Right lobe of liver (tissue), 6 donors: ENCODE data around the gene NCF4. TPM values are rescaled to one million over a fixed set of nuclear protein-coding genes. Genes with fewer than 3 reads are reported as not detected.

Experiments
- ATAC-seq, 4 donors: fragments of 200-7000 bp; cut with Tn5 transposase; one replicate each; pipeline ENCODE4 v1.9.1; 2020; ENCODE audit warnings: mild to moderate bottlenecking in 4 of 4, moderate library complexity in 4 of 4
- DNase-seq, 3 donors: peaks; one replicate each; pipeline ENCODE4 v3.0.0-alpha.2; 2020
- H3K27ac ChIP-seq, 3 donors: fragments of 200-600 bp; one replicate each; pipeline ENCODE4 v1.8.0; 2022
- H3K27me3 ChIP-seq, 2 donors: fragments of 200-600 bp; one replicate each; pipeline ENCODE4 v1.8.0; 2022
- H3K36me3 ChIP-seq, 4 donors: fragments of 200-600 bp; sonication (generic) in 1 of 4; one replicate each; pipeline versions ENCODE4 v1.5.1 to v1.8.0; 2017 to 2022; ENCODE audit warnings: control low read depth in 1 of 4
- H3K4me1 ChIP-seq, 4 donors: fragments of 200-600 bp; sonication (generic) in 1 of 4; one replicate each; pipeline versions ENCODE4 v1.5.1 to v1.8.0; 2017 to 2022; ENCODE audit warnings: control low read depth in 1 of 4
- H3K4me3 ChIP-seq, 3 donors: fragments of 200-600 bp; one replicate each; pipeline ENCODE4 v1.8.0; 2022
- H3K9me3 ChIP-seq, 4 donors: fragments of 200-600 bp; sonication (generic) in 1 of 4; one replicate each; pipeline versions ENCODE4 v1.5.1 to v1.8.0; 2017 to 2022; ENCODE audit warnings: control low read depth in 1 of 4
- CTCF ChIP-seq, 4 donors: fragments of 200-600 bp in 3 of 4; fragments of 450-650 bp in 1 of 4; IDR thresholded peaks; one replicate each; pipeline versions ENCODE4 v1.5.1 to v1.8.0; 2016 to 2022; ENCODE audit warnings: antibody characterized with exemption in 4 of 4, mild to moderate bottlenecking in 2 of 4
- POLR2A ChIP-seq: fragments of 450-650 bp; IDR thresholded peaks from one replicate; pipeline ENCODE4 v1.6.1; 2017; ENCODE audit warnings: antibody characterized with exemption, mild to moderate bottlenecking
- WGBS: methylation state at CpG from one replicate; pipeline ENCODE4 v1.1.6; 2018; ENCODE audit warnings: low coverage, low lambda C conversion rate; ENCODE audit not compliant: insufficient coverage; ENCODE audit errors: missing lambda C conversion rate; 5-methylcytosine and 5-hydroxymethylcytosine counted together
- intact Hi-C, 2 donors: fragments of 100-400 bp; cut with DNase I; formaldehyde crosslinking; loops; one replicate each; pipeline versions ENCODE4 v1.11.2 to v1.14.1; 2022
- total RNA-seq, 6 experiments: library from RNA; depleted of rRNA in 2 of 6; stranded (reverse); fragments of >200 nt in 2 of 6; fragmentation: NEBNext Ultra II Directional in 3 of 6; extraction: Animal tissue kit (Norgen Biotek cat#: 25700) in 3 of 6; gene quantifications; one replicate each; pipeline versions ENCODE4 v1.1.0 to v1.2.4, GENCODE V29; 2016 to 2023
- donor health status: DM: no; HTN: yes; CAD: no.
- donor health status: DM: no; HTN: no; CAD: no.
- donor health status: DM: no; HTN: no; CAD: no.
- donor health status: DM: no; HTN: yes; CAD: no.
- donor health status: DM: no; HTN: yes; CAD: no.

NCF4 gene
- total RNA-seq, 6 experiments from 2014 or later = 2.3 to 6.2 (median 4.0) TPM

- ATAC-seq = peak in 3 of 4 donors; percentile 13 to 25 (median 23)
- H3K9me3 ChIP-seq = no peaks in the 10 kb centered on the region
- intact Hi-C loops = no loop called here
- TF ChIP-seq CTCF (IDR thresholded peaks at IDR 0.05) = no peak
- no peak for TF ChIP-seq POLR2A
- H3K4me3 ChIP-seq = no peak overlapping the region
- no peak for DNase-seq
- no peaks in the 10 kb centered on the region for H3K27me3 ChIP-seq
- WGBS = 62% methylated on average over 5 of the region's 10 CpGs
- H3K27ac ChIP-seq = no peak overlapping the region
- H3K36me3 ChIP-seq = no peaks in the 10 kb centered on the region
- H3K4me1 ChIP-seq = no peaks in the 10 kb centered on the region
Observed at GRCh38 chr22:36922105-36922608, 61.4 kb downstream of the NCF4 start.

- ATAC-seq (no peak), DNase-seq (no peak)
- 93% methylated on average over 3 of the region's 7 CpGs for WGBS
- intact Hi-C loops = no loop called here
- no peaks in the 10 kb centered on the region for H3K9me3 ChIP-seq
- H3K36me3 ChIP-seq = no peaks in the 10 kb centered on the region
- no peak overlapping the region for H3K27ac ChIP-seq
- TF ChIP-seq CTCF (IDR thresholded peaks at IDR 0.05) (no peak), POLR2A (no peak)
- no peaks in the 10 kb centered on the region for H3K27me3 ChIP-seq
- H3K4me1 ChIP-seq = no peaks in the 10 kb centered on the region
- no peak overlapping the region for H3K4me3 ChIP-seq
Observed at GRCh38 chr22:36922711-36923110, 61.9 kb downstream of the NCF4 start.

GRCh38 chr22:36923131-36923788, 62.5 kb downstream of the NCF4 start:
- TF ChIP-seq POLR2A (no peak), CTCF (IDR thresholded peaks at IDR 0.05) (no peak)
- intact Hi-C loops = no loop called here
- ATAC-seq (no peak), DNase-seq (no peak)
- WGBS = 61% methylated on average over 7 of the region's 21 CpGs
- Histone ChIP-seq H3K27me3 (no peaks in the 10 kb centered on the region), H3K4me3 (no peak overlapping the region), H3K9me3 (no peaks in the 10 kb centered on the region), H3K36me3 (no peaks in the 10 kb centered on the region), H3K27ac (no peak overlapping the region), H3K4me1 (no peaks in the 10 kb centered on the region)

- 62% methylated on average over 6 of the region's 8 CpGs for WGBS
Observed at GRCh38 chr22:36924151-36924698, 63.4 kb downstream of the NCF4 start.

More at GRCh38 chr22:36924151-36924698, 63.4 kb downstream of the NCF4 start:
- TF ChIP-seq CTCF (IDR thresholded peaks at IDR 0.05) (no peak), POLR2A (no peak)
- no peaks in the 10 kb centered on the region for H3K27me3 ChIP-seq
- no peak overlapping the region for H3K4me3 ChIP-seq
- H3K9me3 ChIP-seq = no peaks in the 10 kb centered on the region
- H3K36me3 ChIP-seq = no peaks in the 10 kb centered on the region
- H3K4me1 ChIP-seq = no peaks in the 10 kb centered on the region
- intact Hi-C loops = no loop called here
- ATAC-seq (no peak), DNase-seq (no peak)
- H3K27ac ChIP-seq = no peak overlapping the region
